ENCODE data around the gene LYG1. TPM values are rescaled to one million over a fixed set of nuclear protein-coding genes. Genes with fewer than 3 reads are reported as not detected.
"Not testable (repeated sequence)": the region's sequence is repeated elsewhere in the genome, so short reads cannot be mapped to it uniquely, and the experiment has no call there.

The LYG1 gene
- polyA plus RNA-seq (ENCODE audit: insufficient read length), result 2.4 TPM

DNA sequence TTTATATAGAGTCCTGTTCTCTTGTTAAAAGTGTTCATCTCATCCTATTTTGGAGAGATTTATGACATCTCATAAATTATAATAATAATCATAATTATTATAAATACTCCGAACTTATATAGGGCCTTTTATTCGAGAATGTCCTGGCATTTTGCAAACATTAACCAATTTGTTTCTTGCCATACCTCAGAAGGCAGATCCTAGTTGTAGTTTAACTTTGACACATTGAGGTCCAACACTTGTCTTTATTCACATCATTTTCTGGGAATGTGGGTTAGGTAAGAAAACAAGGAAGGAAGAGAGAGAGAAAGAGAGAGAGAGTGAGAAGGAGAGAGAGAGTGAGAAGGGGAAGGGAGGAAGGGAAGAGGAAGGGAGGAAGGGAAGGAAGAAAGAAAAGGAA lies at the start of gene LYG1:
Gene LYG1 (minus strand): TSS at position 101 of the 400 bp plus-strand sequence. CDS start 5,527 bp downstream, outside the sequence.
- DNase-seq, result not testable (repeated sequence)

DNA sequence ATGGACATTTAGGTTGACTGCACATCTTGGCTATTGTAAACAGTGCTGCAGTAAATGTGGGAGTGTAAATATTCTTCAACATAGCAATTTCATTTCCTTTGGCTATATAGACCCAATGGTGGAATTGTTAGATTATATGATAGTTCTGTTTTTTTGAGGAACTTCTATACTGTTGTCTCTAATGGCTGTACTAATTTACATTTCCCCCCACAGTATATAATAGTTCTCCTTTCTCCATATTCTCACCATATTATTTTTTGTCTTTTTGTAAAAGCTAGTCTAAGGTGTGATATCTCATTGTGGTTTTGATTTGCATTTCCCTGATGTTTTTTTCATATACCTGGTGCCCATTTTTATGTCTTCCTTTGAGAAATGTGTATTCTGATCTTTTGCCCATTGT lies 49.2 kb upstream of the LYG1 start:
- no peak for DNase-seq

DNA sequence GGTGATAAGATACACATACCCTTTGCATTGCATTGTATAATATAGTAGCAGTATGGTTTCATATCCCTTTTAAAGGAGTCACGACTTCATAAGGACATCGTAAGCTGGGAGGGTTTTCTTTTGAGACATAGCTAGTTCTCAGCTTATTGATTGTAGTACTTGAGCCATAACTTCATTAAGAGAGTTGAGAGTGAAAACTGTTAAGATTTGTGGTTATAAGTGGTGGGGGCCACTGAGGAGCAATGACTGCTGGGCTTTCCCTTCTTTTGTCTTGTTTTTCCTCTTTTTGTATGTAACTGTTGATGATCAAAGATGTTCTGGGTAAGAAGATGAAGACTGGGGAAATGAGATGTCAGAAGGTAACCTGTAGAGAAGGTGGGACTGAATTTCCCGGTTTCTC lies 47.2 kb upstream of the LYG1 start:
- DNase-seq, result no peak

DNA sequence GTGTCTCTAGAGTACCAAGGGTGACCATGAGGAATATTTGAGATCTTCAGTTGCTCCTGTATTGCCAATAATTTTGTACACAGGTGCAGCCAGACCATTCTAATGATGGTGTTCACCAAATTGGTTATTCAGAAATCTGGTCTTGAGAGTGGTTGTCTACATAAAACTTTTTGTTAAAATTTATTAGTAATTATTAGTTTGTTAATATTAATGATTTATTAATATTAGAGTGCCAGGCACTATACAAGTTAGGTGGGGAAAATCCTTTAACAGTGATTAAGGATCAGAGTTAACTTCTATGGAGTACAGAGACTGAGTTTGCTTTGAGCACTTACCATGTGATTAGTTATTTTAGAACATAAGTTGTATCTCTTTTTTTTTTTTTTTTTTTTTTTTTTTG lies 45.2 kb upstream of the LYG1 start:
- DNase-seq, result no peak

DNA sequence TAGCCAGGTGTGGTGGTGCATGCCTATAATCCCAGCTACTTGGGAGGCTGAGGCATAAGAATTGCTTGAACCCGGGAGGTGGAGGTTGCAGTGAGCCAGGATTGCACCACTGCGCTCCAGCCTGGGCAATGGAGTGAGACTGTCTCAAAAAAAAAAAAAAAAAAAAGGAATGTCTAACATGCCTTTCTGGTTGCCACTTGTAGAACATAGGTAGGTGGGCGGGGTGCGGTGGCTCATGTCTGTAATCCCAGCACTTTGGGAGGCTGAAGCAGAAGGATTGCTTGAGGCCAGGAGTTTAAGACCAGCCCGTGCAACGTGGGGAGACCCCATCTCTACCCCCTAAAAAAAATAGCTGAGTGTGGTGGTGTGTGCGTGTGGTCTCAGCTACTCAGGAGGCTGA lies 44.4 kb upstream of the LYG1 start:
- not testable (repeated sequence) for DNase-seq

DNA sequence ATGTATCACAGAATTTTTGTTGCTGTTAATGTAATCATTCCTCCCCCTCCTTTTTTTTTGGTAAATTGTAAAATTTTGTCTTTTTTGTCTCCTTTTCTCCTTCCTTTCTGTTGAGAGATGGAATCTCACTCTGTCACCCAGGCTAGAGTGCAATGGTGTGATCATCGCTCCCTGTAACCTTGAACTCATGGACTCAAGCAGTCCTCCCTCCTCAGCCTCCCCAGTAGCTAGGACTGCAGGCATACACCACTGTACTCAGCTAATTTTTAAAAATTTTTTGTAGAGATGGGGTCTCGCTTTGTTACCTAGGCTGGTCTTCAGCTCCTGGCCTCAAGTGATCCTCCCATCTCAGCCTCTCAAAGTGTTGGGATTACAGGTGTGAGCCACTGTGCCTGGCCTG lies 41.5 kb upstream of the LYG1 start:
- no peak for DNase-seq

DNA sequence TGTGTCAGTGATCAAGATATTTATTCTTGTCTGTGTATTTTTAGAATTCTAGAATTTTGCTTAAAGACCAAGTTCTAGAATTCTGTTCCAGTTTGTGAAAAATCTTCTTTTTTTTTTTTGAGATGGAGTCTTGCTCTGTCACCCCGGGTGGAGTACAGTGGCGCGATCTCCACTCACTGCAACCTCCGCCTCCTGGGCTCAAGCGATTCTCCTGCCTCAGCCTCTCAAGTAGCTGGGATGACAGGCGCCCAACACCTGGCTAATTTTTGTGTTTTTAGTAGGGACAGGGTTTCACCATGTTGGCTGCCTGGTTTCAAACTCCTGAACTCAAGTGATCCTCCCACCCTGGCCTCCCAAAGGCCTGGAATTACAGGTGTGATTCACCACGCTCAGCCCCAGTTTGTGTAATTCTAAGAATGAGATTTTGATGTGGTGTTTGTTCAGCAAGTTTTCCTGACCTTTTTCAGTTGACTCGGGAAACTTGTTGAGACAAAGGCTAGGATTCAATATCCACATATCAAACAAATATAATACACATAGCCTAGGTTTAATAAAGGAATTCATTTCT lies 39.8 kb upstream of the LYG1 start:
- DNase-seq, result no peak

DNA sequence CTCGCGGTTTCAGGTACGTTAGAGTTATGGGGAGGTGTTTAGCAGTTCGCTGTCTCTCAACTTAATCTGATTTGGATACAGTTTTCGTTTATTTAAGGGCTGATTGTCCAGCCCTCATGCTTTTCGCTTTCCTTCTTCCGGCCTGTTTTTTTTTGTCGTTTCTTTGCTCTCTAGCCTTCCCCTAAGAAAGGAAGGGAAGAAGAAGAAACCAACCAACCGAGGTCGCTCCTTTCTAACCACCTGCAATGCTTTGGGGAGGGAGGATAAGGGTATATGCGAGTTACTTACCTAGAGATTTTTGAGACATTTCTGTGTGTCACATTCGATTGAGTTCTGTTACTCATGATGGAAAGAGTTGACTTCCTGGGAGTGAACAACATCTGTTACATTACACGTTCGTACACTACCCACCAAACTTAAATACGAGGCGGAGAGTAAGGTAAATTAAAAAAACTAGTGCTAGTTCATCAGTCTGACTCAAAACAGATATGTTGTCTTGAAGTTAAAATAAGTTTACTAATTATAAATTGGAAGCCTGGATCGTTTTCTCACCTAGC lies 37.1 kb upstream of the LYG1 start:
- DNase-seq, result no peak

DNA sequence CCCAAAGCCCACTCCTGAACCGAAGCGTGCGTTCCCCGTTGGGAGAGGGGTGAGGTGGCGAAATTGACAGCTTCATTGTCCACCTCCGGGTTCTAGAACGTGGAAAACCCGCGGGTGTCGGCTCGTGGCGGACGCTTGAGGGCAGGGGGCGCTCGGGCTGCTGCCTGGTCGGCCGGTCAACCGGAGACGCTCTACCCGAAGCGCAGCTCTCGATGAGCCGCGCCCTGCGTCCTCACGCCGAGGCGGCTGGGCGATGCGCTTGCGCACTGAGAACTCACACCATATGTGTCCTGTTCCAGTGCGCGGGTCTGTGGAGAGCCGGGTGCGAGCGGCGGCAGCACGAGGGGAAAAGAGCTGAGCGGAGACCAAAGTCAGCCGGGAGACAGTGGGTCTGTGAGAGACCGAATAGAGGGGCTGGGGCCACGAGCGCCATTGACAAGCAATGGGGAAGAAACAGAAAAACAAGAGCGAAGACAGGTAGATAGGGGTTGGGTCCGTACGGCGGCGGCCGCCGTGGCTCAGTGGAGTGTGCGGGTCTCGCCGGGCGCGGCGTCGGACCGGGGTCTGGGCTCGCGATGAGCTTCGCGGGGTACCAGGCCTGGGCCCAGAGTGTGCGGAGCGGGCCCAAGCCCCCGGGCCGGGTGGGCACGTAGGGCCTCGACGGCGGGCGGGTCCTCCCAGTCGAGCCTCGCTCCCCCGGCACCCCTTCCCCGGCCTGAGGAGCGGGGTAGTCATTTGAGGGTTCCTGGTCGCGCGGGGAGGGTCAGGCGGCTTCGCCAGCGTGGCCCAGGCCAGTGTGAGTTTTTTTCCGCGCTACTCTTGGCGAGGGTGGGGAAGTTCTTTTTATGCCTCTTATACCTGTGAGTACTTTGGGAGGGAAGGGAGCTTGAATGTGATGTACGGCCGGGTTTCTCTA lies 36.4 kb upstream of the LYG1 start, which contains the start of gene EIF5B:
Gene EIF5B (plus strand): TSS at position 277 of the 916 bp plus-strand sequence. CDS start 166 bp downstream, at position 443.
- DNase-seq, result peak; percentile 97

DNA sequence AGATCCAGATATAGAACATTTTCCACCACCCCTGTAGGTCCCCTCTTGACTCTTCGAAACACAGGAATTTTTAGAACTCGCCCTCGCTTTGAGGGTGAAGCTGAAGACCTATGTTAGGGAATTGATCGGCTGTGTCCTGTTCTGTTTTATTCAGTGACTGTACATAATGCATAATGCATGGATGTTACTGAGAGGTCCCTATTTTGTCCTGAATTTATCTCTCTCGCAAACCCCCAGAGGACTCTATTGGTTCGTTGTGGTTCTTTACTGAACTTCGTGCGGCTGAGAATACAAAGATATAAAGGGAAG lies 35.8 kb upstream of the LYG1 start:
- no peak for DNase-seq

DNA sequence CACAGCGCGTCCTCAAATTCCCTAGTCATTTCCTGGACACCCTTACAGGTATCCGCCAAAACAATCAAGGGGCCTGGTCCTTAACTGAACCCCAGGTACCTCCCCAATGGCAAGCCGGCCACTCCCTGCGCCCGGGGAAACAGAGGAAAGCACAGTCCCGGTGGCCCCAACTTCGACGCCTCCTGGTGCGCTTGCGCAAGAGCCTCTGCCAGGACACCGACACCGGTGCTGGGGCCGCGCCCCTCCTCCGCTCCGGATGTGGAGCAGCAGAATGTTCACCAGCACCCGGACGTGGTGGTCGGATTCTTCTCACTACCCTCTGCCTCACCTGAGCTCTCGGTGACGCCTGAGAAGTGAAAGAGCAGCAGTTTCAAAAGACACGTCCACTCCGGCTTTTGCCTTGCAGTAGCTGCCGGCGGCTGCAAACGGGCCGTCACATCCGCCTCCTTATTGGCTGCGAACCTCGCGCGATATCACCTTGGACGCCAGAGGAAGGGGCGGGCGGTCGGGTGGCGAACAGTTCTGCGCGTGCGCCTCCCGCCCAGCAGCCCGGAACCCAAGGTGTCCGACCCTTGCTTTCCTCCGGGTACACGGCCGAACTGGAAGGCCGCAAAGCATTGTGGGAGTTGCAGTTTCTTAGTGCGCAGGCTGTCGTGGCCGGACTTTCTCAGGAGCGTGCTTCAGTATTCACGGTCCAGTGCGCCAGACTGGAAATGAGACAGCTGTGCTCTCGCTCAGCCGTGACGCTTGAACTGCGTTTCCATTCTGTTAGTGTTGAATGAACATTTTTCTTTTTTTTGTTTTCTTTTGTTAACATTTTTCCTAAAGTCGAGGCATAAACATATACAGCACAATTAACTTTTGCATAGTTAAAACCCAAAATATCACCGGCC lies 35.2 kb upstream of the LYG1 start, which contains the start of gene TXNDC9:
Gene TXNDC9 (minus strand): TSS at position 423 of the 893 bp plus-strand sequence. CDS start 3,123 bp downstream, outside the sequence.
- DNase-seq, result peak; percentile 100

DNA sequence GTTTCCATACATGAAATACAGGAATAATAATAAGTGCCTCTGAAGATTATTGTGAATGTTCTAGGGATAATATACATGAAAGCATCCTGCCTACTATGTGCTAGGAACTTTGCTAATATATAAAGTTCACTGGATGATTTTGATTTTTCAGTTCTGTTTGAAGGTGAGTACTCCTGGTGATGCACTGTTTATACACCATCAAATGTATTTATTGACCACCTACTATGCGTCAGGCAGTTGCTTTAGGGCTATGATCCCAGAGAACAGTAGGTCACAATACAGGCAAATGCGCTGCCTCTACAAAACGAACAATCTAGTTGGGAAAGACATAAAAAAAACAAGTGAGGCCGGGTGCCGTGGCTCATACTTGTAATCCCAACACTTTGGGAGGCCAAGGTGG lies 24.4 kb upstream of the LYG1 start:
- DNase-seq, result no peak

DNA sequence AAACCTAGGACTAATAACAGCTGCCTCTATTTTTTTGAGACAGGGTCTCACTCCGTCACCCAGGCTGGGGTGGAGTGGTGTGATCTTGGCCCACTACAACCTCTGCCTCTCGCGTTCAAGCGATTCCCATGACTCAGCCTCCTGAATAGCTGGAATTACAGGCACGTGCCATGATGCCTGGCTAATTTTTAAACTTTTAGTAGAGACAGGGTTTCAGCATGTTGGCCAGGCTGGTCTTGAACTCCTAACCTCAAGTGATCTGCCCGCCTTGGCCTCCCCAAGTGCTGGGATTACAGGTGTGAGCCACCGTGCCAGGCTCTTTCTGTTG lies 16.8 kb upstream of the LYG1 start:
- DNase-seq, result not testable (repeated sequence)

DNA sequence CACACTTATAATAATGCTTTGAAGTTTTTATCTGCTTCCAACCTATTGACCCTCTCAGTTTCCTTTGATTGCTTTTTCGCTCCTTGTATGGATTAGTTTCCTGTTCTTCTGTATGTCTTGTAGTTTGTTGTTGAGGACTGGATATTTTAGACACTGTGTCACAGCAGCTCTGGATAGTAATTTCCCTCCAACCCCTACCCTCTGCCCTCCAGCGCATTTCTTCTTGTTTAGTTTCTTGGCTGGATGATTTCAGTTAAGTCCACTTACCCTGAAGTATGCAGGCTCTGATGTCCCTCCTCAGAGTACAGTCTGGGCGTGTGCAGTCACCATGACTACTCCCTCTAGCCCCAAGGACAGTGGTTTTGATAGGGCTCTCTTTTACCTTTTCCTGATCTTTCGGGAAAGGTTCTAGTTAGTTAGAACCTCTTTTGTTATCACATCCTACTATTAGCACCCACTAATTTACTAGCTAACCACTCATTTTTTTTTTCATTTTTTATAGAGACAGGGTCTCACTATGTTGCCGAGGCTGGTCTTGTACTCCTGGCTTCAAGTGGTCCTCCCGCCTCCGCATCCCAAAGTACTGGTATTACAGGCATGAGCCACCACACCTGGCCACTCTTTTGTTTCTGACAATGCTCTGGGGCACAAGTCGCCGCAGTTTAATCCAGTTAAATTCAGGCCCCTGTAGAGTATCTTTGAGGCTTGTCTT lies 16.3 kb upstream of the LYG1 start:
- no peak for DNase-seq

DNA sequence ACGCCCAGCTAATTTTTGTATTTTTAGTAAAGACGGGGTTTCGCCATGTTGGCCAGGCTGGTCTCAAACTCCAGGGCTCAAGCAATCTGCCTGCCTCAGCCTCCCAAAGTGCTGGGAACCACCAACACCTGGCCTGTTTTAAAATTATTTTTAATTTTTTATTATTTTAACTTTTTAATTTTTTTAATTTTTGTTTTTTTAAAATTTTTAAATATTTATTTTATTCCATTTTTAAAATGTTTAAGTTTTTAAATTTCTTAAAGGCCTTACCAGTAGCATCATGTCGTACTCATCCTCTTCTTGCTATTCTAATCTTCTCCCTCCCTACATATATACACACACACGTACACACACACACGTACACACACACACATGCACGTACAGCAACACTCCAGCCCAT lies 1.4 kb downstream of the LYG1 start:
- DNase-seq, result no peak

DNA sequence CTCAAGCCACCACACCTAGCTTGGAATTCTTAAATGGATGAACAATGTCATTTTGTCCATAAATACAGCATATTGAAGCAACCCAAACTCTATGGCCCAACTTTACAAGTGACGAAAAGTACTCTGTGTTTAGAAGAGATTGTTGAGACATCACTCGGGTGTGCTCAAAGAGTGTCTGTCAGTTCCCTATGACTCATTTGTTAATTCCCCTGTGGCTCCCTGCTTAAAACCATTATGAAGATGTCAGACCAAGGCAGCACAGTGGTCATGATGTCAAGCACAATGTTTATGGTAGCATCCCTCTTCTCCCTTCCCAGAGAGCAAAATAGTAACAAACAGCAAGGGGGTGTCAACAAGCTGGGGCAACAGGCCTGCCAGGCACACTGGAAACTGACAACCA lies 3.0 kb downstream of the LYG1 start:
- DNase-seq, result no peak

DNA sequence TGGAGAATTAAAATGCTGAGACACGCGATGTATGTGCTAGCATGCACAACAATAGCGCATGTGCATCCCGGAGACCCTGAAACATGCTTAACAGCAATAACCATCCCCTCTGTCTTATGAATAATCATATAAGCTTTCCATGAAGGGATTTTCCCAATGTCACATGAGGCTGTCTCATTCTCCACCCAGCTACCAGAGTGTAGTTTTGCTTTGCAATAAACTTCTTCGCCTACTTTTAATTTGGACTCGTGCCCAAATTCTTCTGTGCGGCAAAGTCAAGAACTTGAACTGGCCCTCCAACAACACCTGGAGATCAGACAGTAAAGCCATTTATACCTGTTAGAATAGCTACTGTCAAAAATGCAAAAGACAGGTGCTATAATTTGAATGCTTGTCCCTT lies 15.5 kb downstream of the LYG1 start:
- no peak for DNase-seq

DNA sequence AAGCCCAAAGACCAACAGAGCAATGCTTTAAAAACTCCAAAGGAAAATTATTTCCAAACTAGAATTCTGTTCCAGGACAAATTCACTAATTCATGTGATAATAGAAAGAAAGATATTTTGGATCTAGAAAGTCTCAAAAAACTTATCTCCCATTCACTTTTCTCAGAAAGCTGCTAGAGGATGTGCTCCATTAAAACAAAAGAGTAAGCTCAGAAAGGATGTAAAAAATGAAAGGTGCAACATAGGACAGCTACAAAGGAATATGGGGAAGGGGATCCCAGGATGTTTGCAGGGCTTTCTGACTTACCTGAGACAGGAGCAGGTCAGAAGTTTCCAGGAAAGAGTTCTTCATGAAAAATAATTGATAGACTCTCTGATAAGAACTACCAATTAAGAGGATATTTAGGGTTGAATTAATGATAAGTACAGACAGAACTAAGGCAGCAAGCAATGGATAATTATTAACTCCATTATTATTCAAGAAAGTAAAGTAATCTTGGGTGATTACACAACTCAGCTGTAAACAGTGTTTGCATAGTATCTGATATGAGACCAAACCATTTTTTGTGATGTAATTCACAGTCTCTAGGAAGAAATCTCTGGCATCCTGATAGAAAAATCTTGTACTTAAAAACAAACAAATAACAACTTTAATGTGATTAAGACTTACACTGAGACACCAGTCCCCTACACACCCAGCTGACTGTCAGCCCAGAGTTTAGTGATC lies 20.9 kb downstream of the LYG1 start:
- no peak for DNase-seq

DNA sequence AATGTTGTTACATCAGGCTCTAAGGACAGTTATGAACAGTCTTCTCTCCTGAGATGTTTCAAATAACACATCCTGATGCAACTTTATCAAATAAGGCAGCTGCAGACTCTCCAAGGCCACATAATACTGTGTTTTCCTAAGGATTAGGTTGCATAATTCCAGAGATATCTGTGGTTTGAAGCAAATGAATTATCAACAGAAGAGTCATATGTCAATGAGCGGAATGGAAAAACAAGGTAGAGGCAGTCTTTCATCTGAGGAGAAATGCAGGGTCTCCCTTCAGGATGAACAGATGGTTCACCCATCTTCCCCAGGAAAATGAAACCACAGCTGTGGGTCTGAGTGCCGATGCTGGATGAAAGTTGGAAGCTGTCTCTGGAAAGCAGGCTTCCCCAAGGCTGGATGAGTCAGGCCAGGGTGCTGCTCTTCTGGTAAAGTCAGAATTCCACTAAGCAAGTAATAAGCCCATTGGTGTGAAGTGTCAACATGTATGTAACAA lies 22.2 kb downstream of the LYG1 start:
- no peak for DNase-seq

DNA sequence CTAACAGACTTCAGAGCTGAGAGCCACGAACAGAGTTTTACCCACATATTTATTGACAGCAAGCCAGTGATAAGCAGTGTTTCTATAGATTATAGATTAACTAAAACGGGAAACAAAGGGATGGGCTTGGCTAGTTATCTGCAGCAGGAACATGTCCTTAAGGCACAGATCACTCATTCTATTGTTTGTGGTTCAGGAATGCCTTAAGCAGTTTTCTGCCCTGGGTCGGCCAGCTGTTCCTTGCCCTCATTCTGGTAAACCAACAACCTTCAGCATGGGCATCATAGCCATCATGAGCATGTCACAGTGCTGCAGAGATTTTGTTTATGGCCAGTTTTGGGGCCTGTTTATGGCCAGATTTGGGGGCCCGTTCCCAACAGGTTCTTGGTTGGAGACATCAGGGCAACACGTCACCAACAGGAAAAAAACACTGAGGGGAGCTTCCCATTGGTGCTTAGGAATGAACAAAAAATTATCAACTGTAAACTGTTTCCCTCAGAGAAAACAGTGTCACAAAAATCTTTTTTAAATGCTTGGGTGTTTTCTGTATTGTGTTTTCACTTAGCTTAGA lies 22.7 kb downstream of the LYG1 start:
- not testable (repeated sequence) for DNase-seq

DNA sequence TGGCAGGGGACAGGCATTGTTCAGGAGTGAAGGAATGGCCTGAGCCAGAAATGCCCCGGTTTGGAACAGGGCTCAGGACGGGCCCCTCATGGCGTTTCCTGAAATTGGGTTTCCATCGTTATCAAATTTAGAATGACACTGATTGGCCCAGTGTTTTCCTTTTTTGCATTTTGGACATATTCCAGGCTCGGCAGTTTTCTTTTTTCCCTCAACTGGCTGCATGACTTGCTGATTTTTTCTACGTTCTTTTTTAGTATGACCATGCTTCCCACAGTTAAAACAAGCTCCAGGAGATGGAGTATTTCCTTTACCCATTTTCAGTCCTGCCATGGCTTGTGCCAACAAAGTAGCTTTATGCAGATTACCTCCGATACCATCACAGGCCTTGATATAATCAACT lies 25.1 kb downstream of the LYG1 start:
- no peak for DNase-seq

All from hindlimb muscle (tissue), 1 donor.